HepG2 (cell line): Measurements from ENCODE around the gene DNAJC4. TPM values are rescaled to one million over a fixed set of nuclear protein-coding genes. Genes with fewer than 3 reads are reported as not detected.

Experiments used
- KDM2A ChIP-seq: sonication (generic); formaldehyde crosslinking; IDR thresholded peaks from 2 replicates; pipeline ENCODE4 v1.4.0; 2020; ENCODE audit warnings: low read depth, missing genetic modification reagents, borderline replicate concordance
- KLF16 ChIP-seq, 2 experiments: sonication (generic) in 1 of 2; formaldehyde crosslinking in 1 of 2; IDR thresholded peaks; 2 replicates each; pipeline versions ENCODE4 v1.6.1 to v1.8.0; 2016 to 2023; ENCODE audit warnings: missing genetic modification reagents in 2 of 2, missing compliant biosample characterization in 1 of 2
- NKX3-1 ChIP-seq: sonication (generic); formaldehyde crosslinking; IDR thresholded peaks from 2 replicates; pipeline ENCODE4 v1.5.0; 2020; ENCODE audit warnings: missing genetic modification reagents
- REPIN1 ChIP-seq: sonication (generic); formaldehyde crosslinking; IDR thresholded peaks from 2 replicates; pipeline ENCODE4 v1.8.0; 2022; ENCODE audit warnings: missing genetic modification reagents, low read depth, mild to moderate bottlenecking, borderline replicate concordance
- RFX1 ChIP-seq: fragments of 450-650 bp; IDR thresholded peaks from 2 replicates; pipeline ENCODE4 v1.6.1; 2017
- SMC3 ChIP-seq: IDR thresholded peaks from 2 replicates; pipeline ENCODE4 v1.6.1; 2011; ENCODE audit warnings: low read length, improper control_type of control experiment
- SPEN ChIP-seq: sonication (generic); formaldehyde crosslinking; IDR thresholded peaks from 2 replicates; pipeline ENCODE4 v1.5.1; 2020; ENCODE audit warnings: low read depth, mild to moderate bottlenecking, missing genetic modification reagents
- STAT5B ChIP-seq: sonication (generic); formaldehyde crosslinking; IDR thresholded peaks from 2 replicates; pipeline ENCODE4 v1.4.0; 2020; ENCODE audit warnings: missing genetic modification reagents
- ZBTB10 ChIP-seq: sonication (generic); formaldehyde crosslinking; IDR thresholded peaks from 2 replicates; pipeline ENCODE4 v1.4.0; 2020; ENCODE audit warnings: missing genetic modification reagents, borderline replicate concordance
- ZNF205 ChIP-seq: IDR thresholded peaks from 2 replicates; pipeline ENCODE4 v1.6.1; 2018; ENCODE audit warnings: missing biosample characterization, missing genetic modification reagents
- ZNF253 ChIP-seq: sonication (generic); formaldehyde crosslinking; IDR thresholded peaks from 2 replicates; pipeline ENCODE4 v1.8.0; 2022; ENCODE audit warnings: mild to moderate bottlenecking, missing genetic modification reagents, borderline replicate concordance
- ZNF567 ChIP-seq: sonication (generic); formaldehyde crosslinking; IDR thresholded peaks from 2 replicates; pipeline ENCODE4 v1.8.1; 2023; ENCODE audit warnings: mild to moderate bottlenecking, missing genetic modification reagents, borderline replicate concordance
- ZNF709 ChIP-seq: sonication (generic); formaldehyde crosslinking; IDR thresholded peaks from 2 replicates; pipeline ENCODE4 v1.5.0; 2020; ENCODE audit warnings: mild to moderate bottlenecking, missing genetic modification reagents
- ZNF766 ChIP-seq: sonication (generic); formaldehyde crosslinking; IDR thresholded peaks from 2 replicates; pipeline ENCODE4 v1.5.0; 2020; ENCODE audit warnings: missing genetic modification reagents, borderline replicate concordance
- ZNF790 ChIP-seq: sonication (generic); formaldehyde crosslinking; IDR thresholded peaks from 2 replicates; pipeline ENCODE4 v1.8.0; 2022; ENCODE audit warnings: missing genetic modification reagents, mild to moderate bottlenecking, borderline replicate concordance
- polyA plus RNA-seq, 8 experiments: library from polyadenylated mRNA; depleted of rRNA in 3 of 8; stranded (reverse) in 7 of 8; unstranded in 1 of 8; fragments of >200 nt; fragmentation: Illumina TruSeq in 4 of 8; extraction: Trizol in 4 of 8; gene quantifications; 2 replicates each; pipeline versions ENCODE4 v1.2.1 to v1.2.3, GENCODE V29; 2011 to 2016; ENCODE audit warnings: low read depth in 4 of 8, missing spikeins in 1 of 8, mixed read lengths in 1 of 8; ENCODE audit not compliant: insufficient read depth in 1 of 8
- total RNA-seq, 5 experiments: library from RNA; depleted of rRNA; stranded (reverse); fragments of >200 nt; fragmentation: Illumina TruSeq; extraction: Trizol; gene quantifications; 2 replicates each; pipeline ENCODE4 v1.2.3, GENCODE V29; 2016; ENCODE audit warnings: low read depth in 1 of 5
- TF ChIP-seq, protein P1 (sequence below), 2 experiments: fragments of 450-650 bp in 1 of 2; sonication (generic) in 1 of 2; formaldehyde crosslinking in 1 of 2; IDR thresholded peaks; 2 replicates each; pipeline versions ENCODE4 v1.6.1 to v1.8.0; 2016 to 2022; ENCODE audit warnings: antibody characterized with exemption in 1 of 2, mild to moderate bottlenecking in 1 of 2, missing genetic modification reagents in 1 of 2
- TF ChIP-seq, protein P2 (sequence below): IDR thresholded peaks from 2 replicates; pipeline ENCODE4 v1.6.1; 2016; ENCODE audit warnings: low read depth, control low read depth

The DNAJC4 gene
- total and polyA plus RNA-seq, 2 of the 13 experiments (the other 11 are each of a cell fraction or from before 2014, with no cell fraction given): 10.3 to 60.8 TPM

- TF ChIP-seq ZNF709 (CRISPR knock-in tag) (no peak), ZNF790 (CRISPR knock-in tag) (no peak), ZNF253 (CRISPR knock-in tag) (no peak), STAT5B (no peak), NKX3-1 (CRISPR knock-in tag) (no peak), RFX1 (peak; percentile 70), SPEN (CRISPR knock-in tag) (no peak), ZNF205 (no peak), ZNF766 (no peak; the same call in 1 of the 2 replicates), REPIN1 (CRISPR knock-in tag) (0 out of 2 replicates have a peak, but pooled peaks have one; percentile 24), KDM2A (CRISPR knock-in tag) (peak; percentile 46; the same call in 1 of the 2 replicates), SMC3 (no peak), ZBTB10 (peak; percentile 14; the same call in 1 of the 2 replicates), ZNF567 (no peak), KLF16 (CRISPR knock-in tag; IDR thresholded peaks at IDR 0.05) (no peak; a peak in 1 of 4 replicates)
- TF ChIP-seq, protein P1, sequence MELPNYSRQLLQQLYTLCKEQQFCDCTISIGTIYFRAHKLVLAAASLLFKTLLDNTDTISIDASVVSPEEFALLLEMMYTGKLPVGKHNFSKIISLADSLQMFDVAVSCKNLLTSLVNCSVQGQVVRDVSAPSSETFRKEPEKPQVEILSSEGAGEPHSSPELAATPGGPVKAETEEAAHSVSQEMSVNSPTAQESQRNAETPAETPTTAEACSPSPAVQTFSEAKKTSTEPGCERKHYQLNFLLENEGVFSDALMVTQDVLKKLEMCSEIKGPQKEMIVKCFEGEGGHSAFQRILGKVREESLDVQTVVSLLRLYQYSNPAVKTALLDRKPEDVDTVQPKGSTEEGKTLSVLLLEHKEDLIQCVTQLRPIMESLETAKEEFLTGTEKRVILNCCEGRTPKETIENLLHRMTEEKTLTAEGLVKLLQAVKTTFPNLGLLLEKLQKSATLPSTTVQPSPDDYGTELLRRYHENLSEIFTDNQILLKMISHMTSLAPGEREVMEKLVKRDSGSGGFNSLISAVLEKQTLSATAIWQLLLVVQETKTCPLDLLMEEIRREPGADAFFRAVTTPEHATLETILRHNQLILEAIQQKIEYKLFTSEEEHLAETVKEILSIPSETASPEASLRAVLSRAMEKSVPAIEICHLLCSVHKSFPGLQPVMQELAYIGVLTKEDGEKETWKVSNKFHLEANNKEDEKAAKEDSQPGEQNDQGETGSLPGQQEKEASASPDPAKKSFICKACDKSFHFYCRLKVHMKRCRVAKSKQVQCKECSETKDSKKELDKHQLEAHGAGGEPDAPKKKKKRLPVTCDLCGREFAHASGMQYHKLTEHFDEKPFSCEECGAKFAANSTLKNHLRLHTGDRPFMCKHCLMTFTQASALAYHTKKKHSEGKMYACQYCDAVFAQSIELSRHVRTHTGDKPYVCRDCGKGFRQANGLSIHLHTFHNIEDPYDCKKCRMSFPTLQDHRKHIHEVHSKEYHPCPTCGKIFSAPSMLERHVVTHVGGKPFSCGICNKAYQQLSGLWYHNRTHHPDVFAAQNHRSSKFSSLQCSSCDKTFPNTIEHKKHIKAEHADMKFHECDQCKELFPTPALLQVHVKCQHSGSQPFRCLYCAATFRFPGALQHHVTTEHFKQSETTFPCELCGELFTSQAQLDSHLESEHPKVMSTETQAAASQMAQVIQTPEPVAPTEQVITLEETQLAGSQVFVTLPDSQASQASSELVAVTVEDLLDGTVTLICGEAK (IDR thresholded peaks at IDR 0.05): no peak
- TF ChIP-seq, protein P1 (CRISPR knock-in tag; IDR thresholded peaks at IDR 0.05): no peak
- TF ChIP-seq, protein P2, sequence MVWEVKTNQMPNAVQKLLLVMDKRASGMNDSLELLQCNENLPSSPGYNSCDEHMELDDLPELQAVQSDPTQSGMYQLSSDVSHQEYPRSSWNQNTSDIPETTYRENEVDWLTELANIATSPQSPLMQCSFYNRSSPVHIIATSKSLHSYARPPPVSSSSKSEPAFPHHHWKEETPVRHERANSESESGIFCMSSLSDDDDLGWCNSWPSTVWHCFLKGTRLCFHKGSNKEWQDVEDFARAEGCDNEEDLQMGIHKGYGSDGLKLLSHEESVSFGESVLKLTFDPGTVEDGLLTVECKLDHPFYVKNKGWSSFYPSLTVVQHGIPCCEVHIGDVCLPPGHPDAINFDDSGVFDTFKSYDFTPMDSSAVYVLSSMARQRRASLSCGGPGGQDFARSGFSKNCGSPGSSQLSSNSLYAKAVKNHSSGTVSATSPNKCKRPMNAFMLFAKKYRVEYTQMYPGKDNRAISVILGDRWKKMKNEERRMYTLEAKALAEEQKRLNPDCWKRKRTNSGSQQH (CRISPR knock-in tag): no peak
Measured at GRCh38 chr11:64237484-64237951, 7.2 kb downstream of the DNAJC4 start (continued).
